HepG2 (cell line): ENCODE data around the gene HINFP. TPM values are rescaled to one million over a fixed set of nuclear protein-coding genes. Genes with fewer than 3 reads are reported as not detected.

Experiments
- AFF4 ChIP-seq: sonication (generic); formaldehyde crosslinking; IDR thresholded peaks from 2 replicates; pipeline ENCODE4 v1.4.0; 2020; ENCODE audit warnings: missing genetic modification reagents
- ARID3A ChIP-seq: IDR thresholded peaks from 2 replicates; pipeline ENCODE4 v1.6.1; 2012; ENCODE audit warnings: low read depth, low read length, improper control_type of control experiment
- IRF9 ChIP-seq: sonication (generic); formaldehyde crosslinking; IDR thresholded peaks from 2 replicates; pipeline ENCODE4 v1.8.0; 2022; ENCODE audit warnings: missing genetic modification reagents, mild to moderate bottlenecking, borderline replicate concordance
- MED1 ChIP-seq: sonication (generic); formaldehyde crosslinking; IDR thresholded peaks from 2 replicates; pipeline ENCODE4 v1.4.0; 2020; ENCODE audit warnings: missing genetic modification reagents
- SNAPC4 ChIP-seq: sonication (generic); formaldehyde crosslinking; IDR thresholded peaks from 2 replicates; pipeline ENCODE4 v1.4.0; 2020; ENCODE audit warnings: mild to moderate bottlenecking, missing genetic modification reagents
- polyA plus RNA-seq, 8 experiments: library from polyadenylated mRNA; depleted of rRNA in 3 of 8; stranded (reverse) in 7 of 8; unstranded in 1 of 8; fragments of >200 nt; fragmentation: Illumina TruSeq in 4 of 8; extraction: Trizol in 4 of 8; gene quantifications; 2 replicates each; pipeline versions ENCODE4 v1.2.1 to v1.2.3, GENCODE V29; 2011 to 2016; ENCODE audit warnings: low read depth in 4 of 8, missing spikeins in 1 of 8, mixed read lengths in 1 of 8; ENCODE audit not compliant: insufficient read depth in 1 of 8
- total RNA-seq, 5 experiments: library from RNA; depleted of rRNA; stranded (reverse); fragments of >200 nt; fragmentation: Illumina TruSeq; extraction: Trizol; gene quantifications; 2 replicates each; pipeline ENCODE4 v1.2.3, GENCODE V29; 2016; ENCODE audit warnings: low read depth in 1 of 5

Gene HINFP
- total and polyA plus RNA-seq, 2 of the 13 experiments (the other 11 are each of a cell fraction or from before 2014, with no cell fraction given), result 15.1 to 21.4 TPM

- TF ChIP-seq IRF9 (CRISPR knock-in tag), result no peak
- TF ChIP-seq ARID3A, result no peak
- TF ChIP-seq SNAPC4 (CRISPR knock-in tag), result no peak
- no peak for TF ChIP-seq MED1 (CRISPR knock-in tag)
- no peak for TF ChIP-seq AFF4
Measured at GRCh38 chr11:119149786-119150275, 28.5 kb downstream of the HINFP start (continued).
